NB4 (cell line): ENCODE measurements around the gene POP4.

ENCODE experiments used
- CTCF ChIP-seq: IDR thresholded peaks from one replicate; pipeline ENCODE4 v1.5.1; 2012; ENCODE audit warnings: low read depth, low read length
- MYC ChIP-seq: IDR thresholded peaks from 2 replicates; pipeline ENCODE4 v1.6.1; 2011; ENCODE audit warnings: low read depth, low read length
- POLR2A ChIP-seq: IDR thresholded peaks from 2 replicates; pipeline ENCODE4 v1.6.1; 2011; ENCODE audit warnings: mild to moderate bottlenecking; ENCODE audit not compliant: insufficient read length; ENCODE audit errors: extremely low read depth

- no peak for TF ChIP-seq POLR2A
- TF ChIP-seq CTCF = no peak
- TF ChIP-seq MYC = no peak
Measured at GRCh38 chr19:29645911-29646310, 39.8 kb downstream of the POP4 start.
